Measurements from ENCODE around the gene ITGA8. TPM values are rescaled to one million over a fixed set of nuclear protein-coding genes. Genes with fewer than 3 reads are reported as not detected.
"Not testable (repeated sequence)": the region's sequence is repeated elsewhere in the genome, so short reads cannot be mapped to it uniquely, and the experiment has no call there.

Gene ITGA8
- total RNA-seq, 1 experiment from 2014 or later, result not detected

GRCh38 chr10:15588151-15588550, 131.6 kb downstream of the ITGA8 start:
- BruUV-seq (replicated peaks), result no TSS peak
- Mint-ChIP-seq H3K27ac (ENCODE audit: unreplicated experiment) (no peak overlapping the region), H3K27me3 (ENCODE audit: unreplicated experiment) (peaks cover 14% of the 10 kb centered on the region), H3K4me1 (ENCODE audit: low read depth, unreplicated experiment) (no peaks in the 10 kb centered on the region), H3K9me3 (ENCODE audit: low read depth, unreplicated experiment) (no peaks in the 10 kb centered on the region), H3K36me3 (ENCODE audit: insufficient read depth, unreplicated experiment) (no peaks in the 10 kb centered on the region), H3K4me3 (ENCODE audit: low read depth, unreplicated experiment) (no peak overlapping the region)
- intact Hi-C loops (cut with micrococcal nuclease; ENCODE audit: unreplicated experiment), result no loop called here
- no peak for DNase-seq
- TF ChIP-seq, protein P1, sequence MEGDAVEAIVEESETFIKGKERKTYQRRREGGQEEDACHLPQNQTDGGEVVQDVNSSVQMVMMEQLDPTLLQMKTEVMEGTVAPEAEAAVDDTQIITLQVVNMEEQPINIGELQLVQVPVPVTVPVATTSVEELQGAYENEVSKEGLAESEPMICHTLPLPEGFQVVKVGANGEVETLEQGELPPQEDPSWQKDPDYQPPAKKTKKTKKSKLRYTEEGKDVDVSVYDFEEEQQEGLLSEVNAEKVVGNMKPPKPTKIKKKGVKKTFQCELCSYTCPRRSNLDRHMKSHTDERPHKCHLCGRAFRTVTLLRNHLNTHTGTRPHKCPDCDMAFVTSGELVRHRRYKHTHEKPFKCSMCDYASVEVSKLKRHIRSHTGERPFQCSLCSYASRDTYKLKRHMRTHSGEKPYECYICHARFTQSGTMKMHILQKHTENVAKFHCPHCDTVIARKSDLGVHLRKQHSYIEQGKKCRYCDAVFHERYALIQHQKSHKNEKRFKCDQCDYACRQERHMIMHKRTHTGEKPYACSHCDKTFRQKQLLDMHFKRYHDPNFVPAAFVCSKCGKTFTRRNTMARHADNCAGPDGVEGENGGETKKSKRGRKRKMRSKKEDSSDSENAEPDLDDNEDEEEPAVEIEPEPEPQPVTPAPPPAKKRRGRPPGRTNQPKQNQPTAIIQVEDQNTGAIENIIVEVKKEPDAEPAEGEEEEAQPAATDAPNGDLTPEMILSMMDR (IDR thresholded peaks at IDR 0.05; ENCODE audit: unreplicated experiment), result no peak
- CTCF ChIA-PET, result no interaction called here

DNA sequence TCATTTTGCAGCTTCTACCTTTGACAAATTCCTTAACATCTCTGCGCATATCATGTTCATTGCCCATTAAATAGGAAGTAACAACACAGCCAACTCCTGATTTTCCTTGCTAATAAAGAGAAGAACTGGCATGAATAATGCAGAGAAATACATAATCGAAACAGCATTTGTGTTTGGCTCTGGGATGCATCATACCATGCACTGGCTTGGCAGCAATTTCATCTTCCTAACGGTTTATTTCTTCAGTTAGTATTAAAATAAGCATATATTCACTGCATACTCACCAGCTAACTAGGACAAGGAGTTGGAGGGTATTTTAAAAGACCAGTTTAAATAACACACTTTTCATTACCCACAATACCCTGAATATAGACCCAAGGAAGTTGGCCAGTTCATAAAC, 132.5 kb downstream of the ITGA8 start:
- Mint-ChIP-seq H3K9me3 (ENCODE audit: low read depth, unreplicated experiment) (no peaks in the 10 kb centered on the region), H3K4me3 (ENCODE audit: low read depth, unreplicated experiment) (no peak overlapping the region), H3K27me3 (ENCODE audit: unreplicated experiment) (peaks cover 14% of the 10 kb centered on the region), H3K36me3 (ENCODE audit: insufficient read depth, unreplicated experiment) (no peaks in the 10 kb centered on the region), H3K27ac (ENCODE audit: unreplicated experiment) (no peak overlapping the region), H3K4me1 (ENCODE audit: low read depth, unreplicated experiment) (no peaks in the 10 kb centered on the region)
- intact Hi-C loops (cut with micrococcal nuclease; ENCODE audit: unreplicated experiment), result no loop called here
- DNase-seq, result no peak
- BruUV-seq (replicated peaks), result no TSS peak
- TF ChIP-seq, protein P1 (IDR thresholded peaks at IDR 0.05; ENCODE audit: unreplicated experiment), result no peak
- CTCF ChIA-PET, result no interaction called here

DNA sequence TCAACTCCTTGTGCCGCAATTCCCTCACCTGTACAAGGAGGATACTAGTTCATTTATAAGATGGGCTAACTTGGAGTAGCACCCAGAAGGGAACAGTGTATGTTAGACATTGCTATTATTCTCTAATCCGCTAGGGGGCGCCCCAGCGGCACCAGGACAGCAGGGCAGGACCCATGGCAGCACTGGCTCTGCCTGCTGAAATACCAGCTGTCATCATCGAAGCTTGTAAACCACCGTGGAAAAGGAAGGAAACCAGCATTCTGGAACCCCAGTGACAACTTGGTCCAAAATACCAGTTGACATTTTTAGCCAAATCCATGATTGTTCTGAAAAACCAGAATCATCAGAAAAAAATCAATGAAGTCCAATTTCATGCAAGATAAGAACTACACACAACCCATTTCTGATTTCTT, 134.4 kb downstream of the ITGA8 start:
- Mint-ChIP-seq H3K27me3 (ENCODE audit: unreplicated experiment) (peaks cover 14% of the 10 kb centered on the region), H3K4me3 (ENCODE audit: low read depth, unreplicated experiment) (no peak overlapping the region), H3K36me3 (ENCODE audit: insufficient read depth, unreplicated experiment) (no peaks in the 10 kb centered on the region), H3K27ac (ENCODE audit: unreplicated experiment) (no peak overlapping the region), H3K4me1 (ENCODE audit: low read depth, unreplicated experiment) (no peaks in the 10 kb centered on the region), H3K9me3 (ENCODE audit: low read depth, unreplicated experiment) (no peaks in the 10 kb centered on the region)
- peak; percentile 52 for DNase-seq
- intact Hi-C loops (cut with micrococcal nuclease; ENCODE audit: unreplicated experiment), result loop anchor here (2.0 kb wide), 1 partner anchor 239 kb away; no protein-coding TSS in a partner anchor
- TF ChIP-seq, protein P1 (IDR thresholded peaks at IDR 0.05; ENCODE audit: unreplicated experiment), result peak; percentile 34
- BruUV-seq (replicated peaks), result no TSS peak
- CTCF ChIA-PET, result interaction anchor here (0.8 kb wide), 1 partner anchor 9 kb away, joined by 3 read pairs; no protein-coding TSS in a partner anchor

DNA sequence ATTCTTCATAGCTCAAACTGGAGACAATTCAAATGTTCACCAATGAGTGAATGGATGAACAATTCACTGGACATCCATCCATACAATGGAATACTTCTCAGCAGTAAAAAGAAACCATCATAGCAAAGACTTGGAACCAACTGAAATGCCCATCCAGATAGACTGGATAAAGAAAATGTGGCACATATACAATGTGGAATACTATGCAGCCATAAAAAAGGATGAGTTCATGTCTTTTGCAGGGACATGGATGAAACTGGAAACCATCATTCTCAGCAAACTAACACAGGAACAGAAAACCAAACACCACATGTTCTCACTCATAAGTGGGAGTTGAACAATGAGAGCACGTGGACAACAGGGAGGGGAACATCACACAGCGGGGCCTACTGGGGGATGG, 136.8 kb downstream of the ITGA8 start:
- H3K27me3 Mint-ChIP-seq (ENCODE audit: unreplicated experiment); BruUV-seq (replicated peaks); H3K4me1 Mint-ChIP-seq (ENCODE audit: low read depth, unreplicated experiment); intact Hi-C loops (cut with micrococcal nuclease; ENCODE audit: unreplicated experiment); H3K9me3 Mint-ChIP-seq (ENCODE audit: low read depth, unreplicated experiment); H3K36me3 Mint-ChIP-seq (ENCODE audit: insufficient read depth, unreplicated experiment); DNase-seq; H3K4me3 Mint-ChIP-seq (ENCODE audit: low read depth, unreplicated experiment); CTCF ChIA-PET; H3K27ac Mint-ChIP-seq (ENCODE audit: unreplicated experiment): not testable (repeated sequence)

DNA sequence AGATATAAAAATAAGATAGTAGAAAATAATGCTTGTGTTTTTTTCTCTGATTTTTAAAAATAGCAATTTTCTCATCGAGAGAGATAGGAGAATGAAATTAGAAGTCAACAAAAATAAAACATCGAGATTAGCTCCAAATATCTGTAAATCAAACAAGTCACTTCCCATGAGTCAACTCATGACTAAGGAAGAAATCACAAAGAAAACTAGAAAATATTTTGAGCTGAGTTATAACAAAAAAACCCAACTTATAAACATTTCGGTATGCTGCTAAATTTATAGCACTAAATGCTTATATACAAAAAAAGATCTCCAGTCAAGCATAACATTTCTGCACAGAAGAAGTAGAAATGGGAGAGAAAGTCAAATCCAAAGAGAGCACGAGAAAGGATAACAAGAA, 140.1 kb downstream of the ITGA8 start:
- Mint-ChIP-seq H3K27me3 (ENCODE audit: unreplicated experiment) (peaks cover 28% of the 10 kb centered on the region), H3K27ac (ENCODE audit: unreplicated experiment) (no peak overlapping the region), H3K36me3 (ENCODE audit: insufficient read depth, unreplicated experiment) (no peaks in the 10 kb centered on the region), H3K4me3 (ENCODE audit: low read depth, unreplicated experiment) (no peak overlapping the region), H3K9me3 (ENCODE audit: low read depth, unreplicated experiment) (no peaks in the 10 kb centered on the region), H3K4me1 (ENCODE audit: low read depth, unreplicated experiment) (no peaks in the 10 kb centered on the region)
- intact Hi-C loops (cut with micrococcal nuclease; ENCODE audit: unreplicated experiment), result no loop called here
- BruUV-seq (replicated peaks), result no TSS peak
- TF ChIP-seq, protein P1 (IDR thresholded peaks at IDR 0.05; ENCODE audit: unreplicated experiment), result no peak
- no peak for DNase-seq
- CTCF ChIA-PET, result no interaction called here
